DMS53 treated with DMSO at 0.1 percent for 48 hours (cell line): ENCODE results near the gene SAMD7.

ENCODE experiments used
- DNase-seq: peaks from one replicate; lab custom pipeline; 2025; ENCODE audit not compliant: unreplicated experiment; lab: John Stamatoyannopoulos, UW

The SAMD7 gene

GRCh38 chr3:169911272-169911671 is at the start of gene SAMD7:
Gene SAMD7, plus strand, starts transcription at chr3:169911572. Its CDS starts 7,927 bp downstream, at chr3:169919499.
- DNase-seq: no peak

- no peak for DNase-seq
Measured at GRCh38 chr3:169861871-169862270, 49.5 kb upstream of the SAMD7 start.

- DNase-seq: peak; percentile 47
Measured at GRCh38 chr3:169863458-169863899, 47.9 kb upstream of the SAMD7 start.

GRCh38 chr3:169864270-169864669 is 47.1 kb upstream of the SAMD7 start:
- DNase-seq: no peak

GRCh38 chr3:169865176-169865767 is 46.1 kb upstream of the SAMD7 start:
- DNase-seq: no peak

GRCh38 chr3:169867584-169868210 is 43.7 kb upstream of the SAMD7 start:
- DNase-seq: no peak

- DNase-seq: no peak
Measured at GRCh38 chr3:169868369-169868768, 43.0 kb upstream of the SAMD7 start.

GRCh38 chr3:169869484-169870220 is 41.7 kb upstream of the SAMD7 start, which contains the start of gene LRRC31:
Gene LRRC31, minus strand, starts transcription at chr3:169869935. Its CDS starts 128 bp downstream, at chr3:169869807.
- no peak for DNase-seq

GRCh38 chr3:169871129-169871886 is 40.1 kb upstream of the SAMD7 start:
- DNase-seq: no peak

GRCh38 chr3:169879013-169879557 is 32.3 kb upstream of the SAMD7 start:
- DNase-seq: no peak

GRCh38 chr3:169879845-169880575 is 31.4 kb upstream of the SAMD7 start:
- DNase-seq: no peak

GRCh38 chr3:169880576-169881250 is 30.7 kb upstream of the SAMD7 start:
- DNase-seq: no peak

- no peak for DNase-seq
Measured at GRCh38 chr3:169886671-169887070, 24.7 kb upstream of the SAMD7 start.

- DNase-seq: no peak
Measured at GRCh38 chr3:169891886-169892285, 19.5 kb upstream of the SAMD7 start.

- no peak for DNase-seq
Measured at GRCh38 chr3:169894110-169894509, 17.3 kb upstream of the SAMD7 start.

GRCh38 chr3:169895072-169895471 is 16.3 kb upstream of the SAMD7 start:
- no peak for DNase-seq

- DNase-seq: no peak
Measured at GRCh38 chr3:169897284-169897683, 14.1 kb upstream of the SAMD7 start.

GRCh38 chr3:169901453-169901852 is 9.9 kb upstream of the SAMD7 start:
- no peak for DNase-seq

- DNase-seq: no peak
Measured at GRCh38 chr3:169905404-169905803, 6.0 kb upstream of the SAMD7 start.

- DNase-seq: no peak
Measured at GRCh38 chr3:169907476-169907875, 3.9 kb upstream of the SAMD7 start.
